Measurements from ENCODE around the gene KLF11. TPM values are rescaled to one million over a fixed set of nuclear protein-coding genes. Genes with fewer than 3 reads are reported as not detected.

KLF11 gene
- total and polyA plus RNA-seq, 9 of the 15 experiments (the other 6 are each of a cell fraction or from before 2014, with no cell fraction given), result 2.1 to 13.4 (median 6.5) TPM

- TF ChIP-seq CEBPZ (IDR thresholded peaks at IDR 0.05; ENCODE audit: borderline replicate concordance, low read depth, low read length), result no peak
- peak; percentile 61 to 89; a peak in 3 of 4 replicates for TF ChIP-seq NONO (IDR thresholded peaks at IDR 0.05; ENCODE audit: low read depth in 2 of 2, low read length in 1 of 2)
- TF ChIP-seq E4F1 (CRISPR knock-in tag; IDR thresholded peaks at IDR 0.05; ENCODE audit: borderline replicate concordance), result no peak
- no peak for TF ChIP-seq IRF9 (tag; IDR thresholded peaks at IDR 0.05)
- peak in 1 of 2 experiments; percentile 28; a peak in 1 of 4 replicates for TF ChIP-seq RCOR1 (IDR thresholded peaks at IDR 0.05; ENCODE audit: borderline replicate concordance in 1 of 2, low read depth in 2 of 2, low read length in 2 of 2)
- no peak; the same call in none of the 2 replicates for TF ChIP-seq GATAD2B (IDR thresholded peaks at IDR 0.05; ENCODE audit: borderline replicate concordance)
- peak; percentile 44; the same call in 1 of the 2 replicates for TF ChIP-seq GABPB1 (CRISPR knock-in tag; IDR thresholded peaks at IDR 0.05)
- TF ChIP-seq BHLHE40 (IDR thresholded peaks at IDR 0.05; ENCODE audit: low read length), result peak; percentile 98
- TF ChIP-seq SIRT6 (IDR thresholded peaks at IDR 0.05; ENCODE audit: low read depth, low read length), result no peak
- TF ChIP-seq SIX5 (IDR thresholded peaks at IDR 0.05; ENCODE audit: borderline replicate concordance in 1 of 2, insufficient read depth in 1 of 2, low read depth in 1 of 2, low read length in 2 of 2), result no peak
- TF ChIP-seq GTF2B (IDR thresholded peaks at IDR 0.05; ENCODE audit: extremely low read depth, insufficient read length), result no peak
- no peak for TF ChIP-seq PKNOX1 (IDR thresholded peaks at IDR 0.05)
- TF ChIP-seq FOS (IDR thresholded peaks at IDR 0.05; ENCODE audit: extremely low read depth, insufficient read length), result peak; percentile 74
- TF ChIP-seq FOXA3 (CRISPR knock-in tag; conservative IDR thresholded peaks at IDR 0.05 in 1 of 2, IDR thresholded peaks at IDR 0.05 in 1 of 2), result peak in 1 of 2 experiments; percentile 72; a peak in 2 of 4 replicates
- no peak for TF ChIP-seq IFI16 (CRISPR knock-in tag; IDR thresholded peaks at IDR 0.05)
- TF ChIP-seq ZNF583 (CRISPR knock-in tag; IDR thresholded peaks at IDR 0.05), result no peak
- TF ChIP-seq CEBPG (CRISPR knock-in tag; IDR thresholded peaks at IDR 0.05), result no peak
- TF ChIP-seq CEBPG (tag; conservative IDR thresholded peaks at IDR 0.05 in 1 of 2, IDR thresholded peaks at IDR 0.05 in 1 of 2), result no peak
These were observed at the start of gene KLF11 (continued) for GRCh38 chr2:10043256-10043905.
